Fibroblast of skin of scalp (primary cell): ENCODE measurements around the gene SLAMF9. TPM values are rescaled to one million over a fixed set of nuclear protein-coding genes. Genes with fewer than 3 reads are reported as not detected.

ENCODE experiments used
- DNase-seq: peaks from one replicate; pipeline ENCODE4 v3.0.0-alpha.2; 2013
- polyA plus RNA-seq, 2 experiments: library from polyadenylated mRNA; unstranded; fragments of 120-200 nt; gene quantifications; one replicate each; pipeline ENCODE4 v1.2.1, GENCODE V29; 2013; ENCODE audit not compliant: insufficient read length in 2 of 2

Gene SLAMF9
- not detected for polyA plus RNA-seq (2013, experiment 1 of 2; ENCODE audit: insufficient read length)
- not detected for polyA plus RNA-seq (2013, experiment 2 of 2; ENCODE audit: insufficient read length)

GRCh38 chr1:159953536-159954515, at the start of gene SLAMF9:
SLAMF9 (minus strand) TSS chr1:159954237; CDS start chr1:159954137, 100 bp downstream.
- DNase-seq = peak; percentile 42

- no peak for DNase-seq
These were observed 47.4 kb upstream of the SLAMF9 start for GRCh38 chr1:160001440-160001839.

GRCh38 chr1:159999204-159999603, 45.2 kb upstream of the SLAMF9 start:
- DNase-seq = no peak

GRCh38 chr1:159996653-159997052, 42.6 kb upstream of the SLAMF9 start:
- DNase-seq = peak; percentile 90

- no peak for DNase-seq
These were observed 40.9 kb upstream of the SLAMF9 start for GRCh38 chr1:159994896-159995295.

GRCh38 chr1:159993911-159994310, 39.9 kb upstream of the SLAMF9 start:
- no peak for DNase-seq

GRCh38 chr1:159992161-159992560, 38.1 kb upstream of the SLAMF9 start:
- peak; percentile 14 for DNase-seq

- no peak for DNase-seq
These were observed 37.5 kb upstream of the SLAMF9 start for GRCh38 chr1:159991513-159991912.

GRCh38 chr1:159990005-159990404, 36.0 kb upstream of the SLAMF9 start:
- no peak for DNase-seq

- DNase-seq = no peak
These were observed 35.5 kb upstream of the SLAMF9 start for GRCh38 chr1:159989581-159989980.

GRCh38 chr1:159988006-159988405, 34.0 kb upstream of the SLAMF9 start:
- no peak for DNase-seq

GRCh38 chr1:159987186-159987585, 33.1 kb upstream of the SLAMF9 start:
- DNase-seq = no peak

- DNase-seq = no peak
These were observed 32.5 kb upstream of the SLAMF9 start for GRCh38 chr1:159986531-159986930.

- DNase-seq = no peak
These were observed 32.1 kb upstream of the SLAMF9 start for GRCh38 chr1:159986093-159986492.

- no peak for DNase-seq
These were observed 31.4 kb upstream of the SLAMF9 start for GRCh38 chr1:159985473-159985872.

GRCh38 chr1:159983681-159984080, 29.6 kb upstream of the SLAMF9 start:
- no peak for DNase-seq

GRCh38 chr1:159982280-159982679, 28.2 kb upstream of the SLAMF9 start:
- no peak for DNase-seq

- DNase-seq = no peak
These were observed 27.5 kb upstream of the SLAMF9 start for GRCh38 chr1:159981351-159982055.

- DNase-seq = no peak
These were observed 26.7 kb upstream of the SLAMF9 start for GRCh38 chr1:159980786-159981185.

- no peak for DNase-seq
These were observed 26.0 kb upstream of the SLAMF9 start for GRCh38 chr1:159980076-159980475.

- DNase-seq = no peak
These were observed 25.2 kb upstream of the SLAMF9 start for GRCh38 chr1:159979257-159979656.

GRCh38 chr1:159978107-159978398, 24.0 kb upstream of the SLAMF9 start:
- DNase-seq = no peak

- no peak for DNase-seq
These were observed 23.5 kb upstream of the SLAMF9 start for GRCh38 chr1:159977364-159978106.
